HG03064 (cell line): ENCODE results near the gene LAMTOR2.

Source experiments
- ATAC-seq: cut with Tn5 transposase; IDR thresholded peaks from one replicate; pipeline ENCODE4 v1.9.1; 2021; ENCODE audit warnings: low read depth; ENCODE audit not compliant: unreplicated experiment

The LAMTOR2 gene

DNA sequence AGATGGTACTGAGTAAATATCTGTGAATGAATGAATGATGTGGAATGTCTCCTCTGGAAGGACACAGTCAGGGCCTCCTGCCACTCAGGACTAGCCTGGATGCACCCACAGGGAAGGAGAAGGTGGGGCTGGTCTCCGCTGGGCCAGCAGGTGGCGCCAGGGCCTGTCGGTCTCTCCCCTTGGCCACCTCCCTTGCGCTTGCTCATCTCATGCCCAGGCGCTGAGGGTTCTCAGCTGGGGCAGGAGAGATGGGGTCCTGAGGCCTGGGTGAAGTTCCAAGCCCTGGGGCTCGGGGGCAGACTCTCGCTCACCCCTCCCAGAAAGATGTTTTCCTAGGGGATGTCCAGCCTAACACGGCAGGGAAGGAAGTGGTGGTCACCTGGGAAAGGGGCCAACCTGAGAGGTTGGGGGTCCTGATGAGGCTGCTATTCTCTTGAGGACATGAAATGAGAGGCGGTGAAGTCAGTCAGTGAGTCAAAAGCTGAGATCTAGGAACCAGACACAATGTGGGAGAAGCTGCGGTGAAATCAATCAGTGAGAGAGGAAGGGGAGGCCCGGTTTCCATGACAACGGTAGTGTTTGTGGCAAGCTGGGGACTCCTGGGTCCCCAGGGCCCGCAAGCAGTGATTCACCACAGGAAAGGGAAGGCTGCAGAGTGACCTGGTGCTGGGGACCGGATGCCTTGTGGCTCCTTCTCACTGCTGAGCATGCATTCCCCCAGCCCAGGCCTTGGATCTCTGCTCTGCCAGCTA lies 42.2 kb downstream of the LAMTOR2 start:
- ATAC-seq, result peak; percentile 55

DNA sequence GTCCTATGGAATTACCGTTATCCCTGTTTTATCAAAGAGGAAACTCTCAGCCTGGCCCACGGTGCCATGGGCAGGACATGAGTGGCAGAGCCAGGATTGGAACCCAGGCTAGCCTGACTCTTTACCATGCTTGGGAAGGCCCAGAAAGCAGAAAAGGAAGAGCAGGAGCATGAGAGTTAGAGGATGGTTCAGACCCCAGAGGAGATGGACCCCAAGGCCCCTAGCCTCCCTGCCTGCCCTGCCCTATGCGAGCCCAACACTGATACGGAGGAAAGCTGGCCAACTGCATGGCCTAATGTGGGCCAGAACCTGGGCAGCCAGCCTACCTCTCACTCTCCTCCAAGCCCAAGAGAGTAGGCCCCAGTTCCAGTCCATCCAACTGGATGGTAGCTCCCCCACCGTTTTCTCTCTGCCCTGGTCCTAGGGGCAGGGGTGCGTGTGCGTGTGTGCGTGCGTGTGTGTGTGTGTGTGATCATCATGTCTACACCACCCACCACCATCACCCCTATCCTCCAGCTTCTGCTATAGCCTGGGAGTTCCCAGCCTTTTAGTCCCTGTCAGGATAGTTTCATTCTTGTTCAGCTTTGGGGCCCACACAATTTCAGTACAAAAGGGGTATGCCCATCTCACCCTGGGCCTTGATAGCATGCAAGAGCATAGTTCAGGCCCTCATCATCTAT lies 43.1 kb downstream of the LAMTOR2 start:
- no peak for ATAC-seq

DNA sequence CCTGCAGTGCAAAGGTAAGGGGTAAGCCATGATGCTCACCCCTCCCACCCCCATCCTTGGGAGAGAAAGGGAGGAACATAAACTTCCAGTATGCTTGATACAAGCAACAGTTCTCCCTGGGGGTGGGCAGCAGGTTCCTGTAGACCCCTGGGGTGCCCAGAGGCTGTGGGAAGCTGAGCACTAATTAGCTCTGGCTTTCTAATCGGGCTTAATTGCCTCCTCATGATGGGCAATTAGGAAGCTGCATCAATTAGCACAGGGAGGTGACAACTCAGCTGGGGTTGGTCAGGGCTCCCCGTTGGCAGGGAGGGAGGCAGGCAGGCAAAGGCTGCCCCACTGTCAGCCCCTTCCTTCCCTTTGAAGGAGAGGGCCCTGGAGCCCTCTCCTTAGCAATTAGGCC lies 44.2 kb downstream of the LAMTOR2 start:
- no peak for ATAC-seq

DNA sequence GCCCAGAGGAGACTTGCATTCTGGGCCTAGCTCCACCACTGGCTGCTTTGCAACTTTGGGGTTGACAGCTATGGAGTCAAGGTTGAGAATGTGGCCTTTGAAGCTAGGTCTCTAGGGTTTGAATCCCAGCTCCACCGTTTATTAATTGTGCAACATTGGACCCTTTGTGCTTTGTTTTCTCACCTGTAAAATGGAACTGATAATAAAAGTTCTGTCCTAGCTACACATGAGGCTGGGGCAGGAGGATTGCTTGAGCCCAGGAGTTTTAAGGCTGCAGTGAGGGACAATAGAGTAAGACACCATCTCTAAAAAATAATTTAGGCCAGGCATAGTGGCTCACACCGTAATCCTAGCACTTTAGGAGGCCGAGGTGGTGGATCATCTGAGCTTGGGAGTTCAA lies 44.7 kb downstream of the LAMTOR2 start:
- no peak for ATAC-seq

DNA sequence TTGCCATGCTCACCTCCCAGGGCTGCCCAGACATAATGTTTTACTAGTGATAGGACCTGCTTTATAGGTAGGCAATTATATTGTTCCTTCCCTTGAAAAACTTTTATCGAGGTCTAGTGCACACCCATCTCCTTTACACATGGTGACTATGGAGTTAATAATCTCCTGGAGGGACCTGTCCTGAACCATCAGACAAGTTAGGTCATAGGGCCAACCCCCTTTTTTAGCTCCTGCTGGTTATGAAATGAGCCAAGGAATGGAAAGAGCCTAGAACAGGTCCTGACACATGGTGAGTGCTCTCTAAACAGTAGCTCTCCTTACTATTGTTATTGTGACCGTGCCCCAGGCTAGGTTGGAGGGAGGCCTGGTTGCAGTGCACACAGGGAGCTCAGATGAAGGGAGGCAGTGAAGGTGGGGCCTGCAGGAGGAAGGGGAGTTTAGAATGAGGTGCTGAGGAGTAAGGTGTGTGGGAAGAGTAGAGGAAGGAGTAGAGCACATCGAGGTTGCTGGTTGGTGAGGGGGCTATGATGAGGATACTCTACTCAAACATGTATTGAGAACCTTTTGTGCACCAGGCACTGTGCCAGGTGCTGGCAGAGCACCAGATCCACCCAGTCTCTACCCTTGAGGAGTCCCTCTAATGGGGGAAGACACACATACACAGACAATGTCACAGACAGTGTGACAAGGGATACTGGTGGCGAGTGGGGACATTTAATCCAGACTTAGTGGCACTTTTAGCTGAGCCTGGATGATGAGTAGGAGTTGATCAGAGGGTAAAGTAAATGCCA lies 45.8 kb downstream of the LAMTOR2 start:
- ATAC-seq, result no peak

DNA sequence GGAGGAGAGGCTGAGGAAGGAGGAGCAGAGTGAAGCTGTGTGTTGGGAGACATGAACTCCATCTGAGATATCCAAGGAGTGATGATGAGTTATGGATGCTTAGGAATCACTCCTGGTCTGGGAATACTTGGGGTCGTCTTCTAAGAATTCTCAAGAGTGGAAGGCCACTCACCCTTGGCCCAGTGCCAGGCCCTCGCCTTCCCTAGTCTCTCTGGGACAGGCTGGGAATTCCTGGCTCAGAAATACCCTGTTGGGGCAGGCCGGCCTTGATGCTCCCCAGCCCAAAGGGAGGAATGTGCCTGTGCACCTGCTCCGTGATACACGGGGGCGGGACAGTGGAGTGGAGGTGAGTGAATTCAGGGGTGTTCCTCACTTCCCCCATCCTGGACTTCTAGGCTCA lies 47.3 kb downstream of the LAMTOR2 start:
- no peak for ATAC-seq

DNA sequence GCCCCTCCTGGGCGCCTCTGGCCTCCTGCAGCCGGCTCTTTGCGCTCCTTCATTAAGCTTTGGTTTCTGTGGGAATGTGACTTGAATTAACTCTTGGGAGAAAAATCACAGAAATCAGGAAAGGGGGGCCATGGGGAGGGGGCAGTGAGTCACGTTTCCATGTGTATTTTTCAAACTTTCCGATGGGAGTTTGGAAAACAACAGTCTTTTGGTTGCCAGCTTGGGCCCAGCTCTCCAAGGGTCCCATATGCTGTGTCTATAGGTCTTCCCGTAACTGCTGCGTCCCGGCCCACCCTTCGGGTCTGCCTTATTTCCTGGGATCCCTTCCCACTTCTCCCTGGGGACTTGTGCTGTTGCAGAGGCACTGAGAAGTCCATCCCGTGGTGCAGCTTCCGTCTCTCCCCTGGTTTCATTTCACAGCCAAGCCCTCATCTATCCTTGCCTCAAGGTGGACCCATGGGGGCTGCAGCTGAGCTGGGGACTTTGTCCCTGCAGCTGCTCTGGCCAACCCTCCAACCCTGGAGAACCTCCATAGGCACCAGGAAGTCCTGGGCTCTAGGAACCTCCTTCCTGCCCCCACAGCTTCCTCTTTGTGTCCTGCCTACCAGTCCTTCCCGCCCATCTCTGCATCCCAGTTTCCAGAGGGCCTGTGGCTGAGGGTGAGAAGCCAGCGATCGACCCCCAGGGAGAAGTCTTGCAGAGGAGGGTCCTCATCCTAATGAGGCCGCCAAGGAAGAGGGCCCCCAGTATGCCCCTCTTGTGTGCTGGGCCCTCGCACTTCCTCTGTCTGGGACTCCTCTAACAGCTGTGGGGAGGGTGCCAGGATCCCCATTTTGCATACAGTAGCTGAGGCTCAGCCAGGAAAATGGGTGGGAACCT lies 48.3 kb downstream of the LAMTOR2 start:
- no peak for ATAC-seq

DNA sequence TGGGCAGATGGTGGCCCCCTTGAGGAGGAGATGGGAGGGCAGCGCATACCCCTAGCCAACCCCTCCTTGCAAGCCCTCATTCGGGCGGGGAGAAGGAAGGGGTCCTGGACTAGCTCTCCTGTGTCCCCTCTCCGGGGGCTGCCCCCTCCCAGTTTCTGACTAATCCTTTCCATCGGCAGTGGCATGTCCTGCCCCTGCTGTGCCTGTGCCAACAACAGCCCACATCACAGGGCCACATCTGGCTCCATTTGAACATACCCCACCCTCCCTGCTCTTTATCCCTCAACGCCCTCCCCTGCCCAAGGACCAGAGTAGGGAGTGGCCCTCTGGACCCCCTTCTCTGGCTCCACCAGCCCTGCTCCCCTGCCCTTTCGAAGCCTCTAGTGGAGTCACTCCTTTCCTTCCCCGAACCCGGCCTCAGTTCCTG lies 49.0 kb downstream of the LAMTOR2 start:
- no peak for ATAC-seq

DNA sequence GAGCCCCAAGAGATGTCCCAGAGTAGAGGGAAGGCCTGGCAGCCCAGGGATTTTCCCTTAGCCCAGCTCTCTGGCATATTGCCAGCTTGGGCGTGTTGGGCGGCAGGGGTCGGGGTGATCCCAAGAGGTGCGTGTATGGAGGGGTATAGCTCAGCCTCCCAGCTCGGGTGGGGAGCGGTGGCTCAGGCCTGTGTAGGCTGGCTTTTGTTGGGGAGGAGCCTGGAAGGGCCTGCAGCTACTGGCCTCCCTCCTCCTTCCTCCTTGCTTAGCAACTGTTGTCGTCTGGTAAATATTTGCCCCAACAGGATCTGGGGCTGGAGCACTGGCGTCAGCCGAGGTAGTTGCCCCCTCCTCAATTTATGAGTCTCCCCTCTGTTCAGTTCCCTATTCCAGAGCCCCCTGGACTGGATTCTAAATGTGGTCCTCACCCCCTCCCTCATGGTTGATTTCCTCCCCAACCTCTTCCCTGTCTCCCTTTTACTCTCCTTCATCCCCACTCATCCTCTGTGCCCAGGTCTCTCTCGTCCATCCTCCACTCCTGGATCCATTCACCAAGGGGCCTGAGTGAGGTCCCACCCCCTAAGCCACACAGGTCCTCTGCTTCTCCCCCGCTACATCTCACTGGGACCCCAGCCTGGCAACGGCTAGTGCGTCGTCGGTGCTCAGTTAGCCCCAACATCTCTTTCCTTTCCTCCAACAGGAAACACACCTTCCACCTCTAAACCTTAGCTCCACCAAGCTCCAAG lies 49.7 kb downstream of the LAMTOR2 start:
- ATAC-seq, result no peak

DNA sequence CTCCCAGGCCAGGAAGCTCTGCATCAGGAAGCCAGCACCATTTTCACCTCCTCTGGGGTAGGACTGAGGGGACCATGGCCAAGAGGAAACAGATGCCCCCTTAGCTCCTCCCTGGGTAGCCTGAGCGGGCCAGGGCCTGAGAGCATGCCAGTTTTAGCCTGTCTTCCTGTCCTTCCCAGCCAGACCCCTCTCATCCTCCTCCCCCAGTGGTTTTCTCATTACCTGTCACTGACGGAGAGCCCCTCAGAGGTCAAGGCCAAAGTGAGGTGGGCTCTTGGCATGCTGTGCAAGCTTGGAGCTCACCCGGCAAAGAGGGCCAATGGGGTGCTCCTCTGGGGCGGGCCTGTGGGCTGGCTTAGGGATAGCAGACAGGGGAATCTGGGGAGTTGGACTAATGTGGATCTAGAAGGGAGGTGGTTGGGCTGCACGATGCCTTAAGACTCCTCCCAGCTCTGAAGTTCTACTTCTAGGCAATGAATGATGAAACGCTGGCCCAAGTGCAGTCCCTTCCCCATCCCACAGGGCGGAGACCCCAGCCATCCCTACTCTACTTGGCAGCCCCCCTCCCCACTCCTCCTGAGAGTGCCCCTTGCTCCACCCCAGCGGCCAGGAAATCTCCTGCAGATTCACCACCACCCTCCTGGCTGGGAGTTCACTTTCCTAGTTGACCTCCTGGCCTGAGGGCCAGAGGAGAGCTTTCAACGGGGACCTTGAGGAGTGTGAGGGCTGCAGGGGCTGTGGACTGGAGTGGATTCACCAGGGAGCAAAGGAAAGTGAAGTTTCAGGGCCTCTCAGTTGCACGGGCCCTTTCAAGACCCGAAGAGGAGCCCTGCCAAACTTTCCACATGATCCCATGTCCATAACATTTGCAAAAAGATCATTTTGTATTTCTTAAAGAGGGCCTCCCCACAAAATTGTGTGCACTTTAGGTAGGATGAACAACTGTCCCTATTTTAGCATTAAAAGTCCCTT lies 50.6 kb downstream of the LAMTOR2 start:
- ATAC-seq, result no peak

DNA sequence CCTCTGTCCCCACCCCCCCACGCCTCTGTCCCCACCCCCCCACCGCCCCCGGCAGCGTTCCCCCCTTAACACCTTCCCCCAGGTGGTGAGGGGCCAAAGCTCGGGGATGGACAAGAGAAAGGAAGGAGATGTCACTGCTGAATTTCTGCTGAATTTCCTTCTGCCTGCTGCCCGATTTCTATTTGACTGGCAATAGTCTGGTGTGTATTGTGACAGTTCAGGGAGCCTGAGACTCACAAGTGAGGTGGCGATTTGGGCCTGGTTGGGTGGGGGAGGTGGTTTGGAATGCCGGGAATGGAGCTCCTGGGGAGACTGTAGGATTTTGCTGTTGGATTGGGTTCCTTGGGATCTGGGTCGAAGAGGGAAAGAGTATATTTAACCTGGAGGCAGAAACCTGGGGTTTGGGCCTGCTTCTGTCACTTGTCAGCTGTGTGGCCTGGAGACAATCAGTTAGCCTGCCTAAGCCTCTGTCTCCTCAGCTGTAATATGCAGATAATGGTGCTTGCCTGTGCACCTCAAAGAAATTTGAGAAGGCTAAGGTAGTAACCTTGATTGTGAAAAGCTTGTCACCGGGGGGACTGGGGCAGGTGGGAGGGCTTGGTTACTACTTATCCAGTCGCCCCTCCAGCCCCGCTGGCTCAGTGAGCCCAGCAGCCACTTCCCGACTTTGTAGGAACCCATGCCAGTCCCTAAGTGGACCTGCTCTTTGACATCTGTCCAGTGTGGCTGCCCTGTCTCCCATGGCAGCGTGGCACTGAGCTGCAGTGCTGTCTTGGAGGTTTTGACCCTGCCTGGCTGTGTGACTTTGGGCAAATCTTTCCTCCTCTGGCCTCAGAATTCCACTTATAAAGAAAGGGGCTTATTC lies 52.3 kb downstream of the LAMTOR2 start:
- no peak for ATAC-seq

DNA sequence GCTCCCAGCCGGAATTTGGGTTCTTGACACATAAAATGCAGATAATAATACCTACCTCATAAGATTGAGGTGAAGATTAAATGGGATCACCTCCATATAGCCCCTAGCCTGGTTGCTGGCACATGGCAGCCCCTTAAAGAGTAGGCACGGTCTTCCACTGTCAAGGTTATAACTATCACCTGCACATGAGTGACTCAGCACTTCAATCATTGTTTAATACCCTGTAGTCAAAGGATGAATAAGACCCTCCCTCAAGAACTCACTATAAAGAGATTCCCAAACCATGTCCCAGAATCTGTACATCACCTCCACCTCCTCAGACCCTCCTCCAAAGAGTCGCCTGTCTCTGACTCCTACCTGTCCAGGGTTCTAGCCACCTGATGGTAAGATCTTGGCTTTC lies 53.5 kb downstream of the LAMTOR2 start:
- ATAC-seq, result no peak
